Mucosa of descending colon (tissue), 3 donors: ENCODE results near the gene SLC17A7. TPM values are rescaled to one million over a fixed set of nuclear protein-coding genes. Genes with fewer than 3 reads are reported as not detected.

Source experiments
- ATAC-seq: fragments of 200-7000 bp; cut with Tn5 transposase; one replicate; pipeline ENCODE4 v1.9.1; 2020; ENCODE audit warnings: mild to moderate bottlenecking, moderate library complexity
- DNase-seq, 3 donors: peaks; one replicate each; pipeline ENCODE4 v3.0.0-alpha.2; 2020
- H3K36me3 ChIP-seq: fragments of 200-600 bp; one replicate; pipeline ENCODE4 v1.8.0; 2021; ENCODE audit warnings: low read depth, mild to moderate bottlenecking
- H3K4me1 ChIP-seq: fragments of 200-600 bp; one replicate; pipeline ENCODE4 v1.8.0; 2021; ENCODE audit warnings: low read depth, mild to moderate bottlenecking
- H3K4me3 ChIP-seq: fragments of 200-600 bp; one replicate; pipeline ENCODE4 v1.8.0; 2021; ENCODE audit warnings: mild to moderate bottlenecking
- H3K9me3 ChIP-seq: fragments of 200-600 bp; one replicate; pipeline ENCODE4 v1.8.0; 2021; ENCODE audit warnings: mild to moderate bottlenecking
- intact Hi-C, 2 donors: fragments of 100-400 bp; cut with DNase I in 1 of 2; cut with micrococcal nuclease in 1 of 2; formaldehyde crosslinking; loops; one replicate each; pipeline versions ENCODE4 v1.11.0 to v1.11.1; 2022; cut with DNase I, micrococcal nuclease
- total RNA-seq, 3 donors: library from RNA; stranded (reverse); fragmentation: NEBNext Ultra II Directional in 2 of 3; extraction: Animal tissue kit (Norgen Biotek cat#: 25700) in 2 of 3; gene quantifications; one replicate each; pipeline versions ENCODE4 v1.2.1 to v1.2.4, GENCODE V29; 2021 to 2023
- TF ChIP-seq, protein P1 (sequence below): fragments of 200-600 bp; IDR thresholded peaks from one replicate; pipeline ENCODE4 v1.8.0; 2022; ENCODE audit warnings: antibody characterized with exemption, mild to moderate bottlenecking
- donor health status: DM: no; HTN: no; CAD: no; lungs with moderate emphysema.
- donor health status: DM: no; HTN: no; CAD: no.
- donor health status: DM: no; HTN: yes; CAD: no.

The SLC17A7 gene
- total RNA-seq, 3 donors from 2014 or later: 0.20 to 1.0 (median 0.51) TPM

DNA sequence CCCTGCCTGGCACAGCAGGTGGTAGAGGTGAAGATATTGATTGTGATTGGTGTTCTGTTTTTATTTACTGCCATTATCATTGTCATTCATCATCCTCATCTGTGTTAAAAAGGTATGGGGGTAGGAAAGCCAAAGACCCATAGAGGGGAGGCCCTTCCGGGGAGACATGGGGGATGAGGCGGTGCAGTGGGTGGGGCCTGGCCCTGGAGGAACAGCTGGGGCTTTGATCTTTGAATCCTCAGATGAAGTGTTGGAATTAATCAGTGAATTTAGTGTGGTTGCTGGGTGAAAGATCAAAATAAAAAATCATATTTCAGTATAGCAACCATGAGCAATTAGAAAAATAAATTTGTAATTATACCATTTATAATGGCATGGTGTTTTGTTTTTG, 25.5 kb downstream of the SLC17A7 start:
- TF ChIP-seq, protein P1, sequence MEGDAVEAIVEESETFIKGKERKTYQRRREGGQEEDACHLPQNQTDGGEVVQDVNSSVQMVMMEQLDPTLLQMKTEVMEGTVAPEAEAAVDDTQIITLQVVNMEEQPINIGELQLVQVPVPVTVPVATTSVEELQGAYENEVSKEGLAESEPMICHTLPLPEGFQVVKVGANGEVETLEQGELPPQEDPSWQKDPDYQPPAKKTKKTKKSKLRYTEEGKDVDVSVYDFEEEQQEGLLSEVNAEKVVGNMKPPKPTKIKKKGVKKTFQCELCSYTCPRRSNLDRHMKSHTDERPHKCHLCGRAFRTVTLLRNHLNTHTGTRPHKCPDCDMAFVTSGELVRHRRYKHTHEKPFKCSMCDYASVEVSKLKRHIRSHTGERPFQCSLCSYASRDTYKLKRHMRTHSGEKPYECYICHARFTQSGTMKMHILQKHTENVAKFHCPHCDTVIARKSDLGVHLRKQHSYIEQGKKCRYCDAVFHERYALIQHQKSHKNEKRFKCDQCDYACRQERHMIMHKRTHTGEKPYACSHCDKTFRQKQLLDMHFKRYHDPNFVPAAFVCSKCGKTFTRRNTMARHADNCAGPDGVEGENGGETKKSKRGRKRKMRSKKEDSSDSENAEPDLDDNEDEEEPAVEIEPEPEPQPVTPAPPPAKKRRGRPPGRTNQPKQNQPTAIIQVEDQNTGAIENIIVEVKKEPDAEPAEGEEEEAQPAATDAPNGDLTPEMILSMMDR: no peak
- Histone ChIP-seq H3K36me3 (no peaks in the 10 kb centered on the region), H3K9me3 (no peaks in the 10 kb centered on the region), H3K4me1 (no peaks in the 10 kb centered on the region), H3K4me3 (no peak overlapping the region)
- intact Hi-C loops: no loop called here
- no peak for ATAC-seq
- DNase-seq: no peak

DNA sequence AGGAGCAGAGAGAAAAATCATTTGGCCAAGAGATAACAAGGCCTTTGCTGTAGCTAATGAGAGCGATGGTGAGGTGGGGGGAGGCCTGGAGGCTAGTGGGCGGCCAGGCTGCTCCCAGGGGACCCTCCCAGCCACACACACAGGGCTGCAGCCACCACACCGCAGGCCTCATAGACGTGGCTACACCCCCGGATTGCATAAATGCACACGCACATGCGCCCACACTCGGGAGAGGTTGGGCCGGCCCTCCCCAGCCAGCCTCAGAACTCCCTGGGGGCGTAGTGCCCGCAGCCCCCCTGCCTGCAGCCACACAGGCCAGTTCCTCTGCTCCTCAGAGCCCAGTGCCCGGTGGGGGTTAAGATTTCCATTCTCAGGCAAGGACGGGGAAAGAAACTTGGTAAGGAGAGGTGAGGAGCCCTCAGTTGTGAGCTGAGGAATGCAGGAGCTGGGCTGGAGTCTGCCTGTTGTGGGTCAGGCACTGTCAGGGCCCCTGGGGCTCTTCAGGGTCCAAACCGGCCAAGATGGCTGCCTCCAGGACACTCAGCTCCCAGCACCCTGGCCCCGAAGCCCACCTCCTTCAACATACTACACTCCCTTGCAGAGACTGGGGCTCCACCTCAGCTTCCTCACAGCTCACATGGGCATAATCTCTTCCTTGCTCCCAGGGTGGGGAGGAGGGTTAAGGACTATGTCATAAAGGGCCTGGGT, 26.1 kb downstream of the SLC17A7 start:
- ATAC-seq (no peak), DNase-seq (no peak)

DNA sequence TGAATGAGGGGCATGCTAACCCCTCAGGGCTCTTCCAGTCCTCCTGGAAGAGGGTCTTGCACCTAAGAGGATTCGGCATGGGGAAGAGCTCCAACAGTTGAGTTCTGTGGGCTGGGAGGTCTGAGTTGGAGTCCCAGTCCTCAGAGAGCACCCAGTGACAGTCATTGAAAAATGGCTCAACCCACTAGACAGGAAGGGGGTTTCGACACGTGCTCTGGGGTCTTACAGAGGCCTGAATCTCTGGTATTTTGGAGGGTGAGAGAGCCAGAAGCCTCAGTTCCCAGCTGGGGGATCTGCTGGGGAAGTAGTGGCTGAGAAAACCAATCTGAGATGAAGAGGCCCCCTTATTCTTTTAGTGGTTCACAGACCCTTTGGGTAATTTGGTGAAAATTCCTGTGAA, 27.1 kb downstream of the SLC17A7 start:
- H3K9me3 ChIP-seq: no peaks in the 10 kb centered on the region
- H3K4me3 ChIP-seq: no peak overlapping the region
- H3K4me1 ChIP-seq: peaks cover 3% of the 10 kb centered on the region
- no peaks in the 10 kb centered on the region for H3K36me3 ChIP-seq
- ATAC-seq: no peak
- intact Hi-C loops: no loop called here
- no peak for DNase-seq
- TF ChIP-seq, protein P1: no peak

More for the DNA sequence above, 26.1 kb downstream of the SLC17A7 start:
- TF ChIP-seq, protein P1: no peak
- H3K9me3 ChIP-seq: no peaks in the 10 kb centered on the region
- no peaks in the 10 kb centered on the region for H3K4me1 ChIP-seq
- intact Hi-C loops: no loop called here
- no peak overlapping the region for H3K4me3 ChIP-seq
- no peaks in the 10 kb centered on the region for H3K36me3 ChIP-seq

DNA sequence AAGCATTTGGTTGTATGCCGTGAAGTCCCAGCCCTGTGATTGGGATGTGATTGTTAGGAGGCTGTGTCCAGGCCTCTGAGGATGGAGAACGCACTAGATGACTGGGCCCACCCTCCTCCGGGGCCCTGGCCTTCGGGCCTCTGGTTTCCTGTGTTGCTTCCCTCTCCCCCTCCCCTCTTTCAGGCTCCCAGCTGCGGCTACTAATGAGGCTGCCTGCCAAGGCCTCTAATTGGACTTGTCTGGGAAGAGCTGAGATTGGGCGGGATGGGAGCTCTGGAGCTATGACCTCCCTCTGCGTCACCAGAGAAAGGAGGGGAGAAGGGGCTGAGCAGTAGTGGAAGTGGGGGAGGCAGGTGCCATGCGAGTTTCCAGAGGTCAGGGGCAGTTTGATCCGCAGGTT, 28.0 kb downstream of the SLC17A7 start:
- Histone ChIP-seq H3K4me3 (no peak overlapping the region), H3K36me3 (no peaks in the 10 kb centered on the region), H3K4me1 (peaks cover 6% of the 10 kb centered on the region), H3K9me3 (no peaks in the 10 kb centered on the region)
- ATAC-seq: no peak
- intact Hi-C loops: no loop called here
- no peak for DNase-seq
- TF ChIP-seq, protein P1: no peak

DNA sequence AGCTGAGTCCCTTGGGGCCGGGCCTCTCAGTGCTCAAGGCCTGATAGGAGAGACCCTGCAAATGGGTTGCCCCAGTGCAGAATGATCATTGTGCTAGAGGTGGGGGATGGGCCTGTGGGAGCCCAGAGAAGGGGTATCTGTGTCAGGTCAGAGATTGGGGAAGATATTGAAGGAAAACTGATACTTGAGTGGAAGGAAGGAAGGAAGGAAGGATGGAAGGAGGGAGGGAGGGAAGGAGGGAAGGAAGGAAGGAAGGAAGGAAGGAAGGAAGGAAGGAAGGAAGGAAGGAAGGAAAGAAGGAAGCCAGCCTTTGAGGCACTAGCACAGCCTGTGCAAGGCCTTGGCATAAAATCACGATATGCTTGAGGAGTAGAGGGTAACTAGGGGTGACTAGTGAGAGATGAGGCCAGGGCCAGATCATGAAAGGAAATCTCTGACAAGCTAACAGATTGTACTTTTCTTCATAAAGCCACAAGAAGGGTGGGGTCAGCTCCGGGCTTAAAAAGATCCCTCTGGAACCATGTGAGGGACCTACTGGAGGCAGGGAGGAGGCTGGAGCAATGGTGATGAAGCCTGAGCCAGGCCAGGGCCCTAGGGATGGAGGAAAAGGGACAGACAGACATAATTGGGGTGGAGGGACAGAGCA, 29.5 kb downstream of the SLC17A7 start:
- no peaks in the 10 kb centered on the region for H3K36me3 ChIP-seq
- peaks cover 6% of the 10 kb centered on the region for H3K4me1 ChIP-seq
- TF ChIP-seq, protein P1: no peak
- ATAC-seq: no peak
- H3K4me3 ChIP-seq: no peak overlapping the region
- H3K9me3 ChIP-seq: no peaks in the 10 kb centered on the region
- no peak for DNase-seq
- intact Hi-C loops: no loop called here
